Activated CD4-positive, alpha-beta T cell treated with anti-CD3 and anti-CD28 coated beads, Interleukin-2, amount 50 U/mL, for 48 hours (primary cell): ENCODE results near the gene CCNJ.
"Not testable (repeated sequence)": the region's sequence is repeated elsewhere in the genome, so short reads cannot be mapped to it uniquely, and the experiment has no call there.

Source experiments
- DNase-seq, 2 experiments: peaks; one replicate each; pipeline ENCODE4 v3.0.0-alpha.2; 2020

CCNJ gene, protein sequence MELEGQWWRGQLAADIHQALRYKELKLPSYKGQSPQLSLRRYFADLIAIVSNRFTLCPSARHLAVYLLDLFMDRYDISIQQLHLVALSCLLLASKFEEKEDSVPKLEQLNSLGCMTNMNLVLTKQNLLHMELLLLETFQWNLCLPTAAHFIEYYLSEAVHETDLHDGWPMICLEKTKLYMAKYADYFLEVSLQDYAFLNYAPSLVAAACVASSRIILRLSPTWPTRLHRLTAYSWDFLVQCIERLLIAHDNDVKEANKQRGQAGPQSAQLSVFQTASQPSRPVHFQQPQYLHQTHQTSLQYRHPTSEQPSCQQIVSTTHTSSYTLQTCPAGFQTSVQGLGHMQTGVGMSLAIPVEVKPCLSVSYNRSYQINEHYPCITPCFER

GRCh38 chr10:96043033-96043892, at the start of gene CCNJ:
Gene CCNJ, plus strand, starts transcription at chr10:96043583. Its CDS starts 811 bp downstream, at chr10:96044394.
- peak; percentile 77 to 83 for DNase-seq

- DNase-seq, result not testable (repeated sequence)
These were observed 49.0 kb upstream of the CCNJ start for GRCh38 chr10:95994376-95994775.

GRCh38 chr10:95998255-95998784, 45.1 kb upstream of the CCNJ start:
- no peak for DNase-seq

GRCh38 chr10:96013956-96014355, 29.4 kb upstream of the CCNJ start:
- DNase-seq, result no peak

DNA sequence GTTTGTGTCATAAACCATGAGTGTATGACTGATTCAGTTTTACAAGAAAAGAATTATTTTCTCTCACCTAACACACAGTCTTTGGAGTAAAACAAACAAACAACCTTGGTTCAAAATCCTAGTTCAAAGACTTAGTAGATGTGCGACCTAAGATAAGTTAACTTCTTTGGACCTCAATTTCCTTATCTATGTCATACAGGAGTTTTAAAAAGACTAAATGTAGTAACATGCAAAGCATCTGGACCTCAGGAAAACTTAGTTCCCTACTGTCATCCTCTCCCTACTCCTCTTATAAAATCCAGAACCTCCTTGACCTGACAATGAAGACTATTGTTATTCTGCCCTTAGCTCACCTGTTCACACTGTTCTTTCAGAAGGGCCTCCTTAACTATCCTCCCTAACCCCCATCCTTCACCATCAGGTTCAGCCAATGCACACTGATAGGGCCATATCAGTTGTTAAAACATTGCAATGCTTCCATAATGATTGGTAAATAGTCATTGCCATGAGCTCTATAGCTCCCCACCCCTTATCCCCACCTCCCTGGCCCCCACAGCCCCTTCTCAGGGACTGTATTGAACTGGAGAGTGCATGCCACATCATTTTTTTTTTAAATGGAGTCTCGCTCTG, 28.8 kb upstream of the CCNJ start:
- DNase-seq, result no peak

DNA sequence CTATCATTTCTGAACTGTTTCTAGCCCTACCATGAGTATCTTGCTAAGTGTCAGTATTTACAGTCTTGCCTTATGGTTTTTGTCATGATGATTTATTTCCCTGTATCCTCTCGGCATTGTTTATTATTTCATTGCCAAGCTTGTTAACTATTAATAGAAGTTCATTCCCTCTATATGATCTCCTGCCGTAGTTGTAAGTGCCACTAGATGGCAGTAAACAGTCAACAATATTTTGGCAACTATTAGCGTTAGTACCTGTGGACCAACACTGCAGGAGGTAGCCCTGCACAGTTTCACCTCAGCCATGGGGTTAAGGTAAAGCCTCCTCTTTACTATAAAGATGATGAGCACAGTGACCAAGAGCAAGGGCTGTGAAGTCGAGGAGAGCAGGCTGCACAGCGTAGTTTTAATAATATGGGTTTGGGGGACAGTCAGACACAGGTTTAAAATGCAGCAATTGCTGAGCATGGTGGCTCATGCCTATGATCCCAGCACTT, 26.1 kb upstream of the CCNJ start:
- peak in 1 of 2 experiments; percentile 7 for DNase-seq

DNA sequence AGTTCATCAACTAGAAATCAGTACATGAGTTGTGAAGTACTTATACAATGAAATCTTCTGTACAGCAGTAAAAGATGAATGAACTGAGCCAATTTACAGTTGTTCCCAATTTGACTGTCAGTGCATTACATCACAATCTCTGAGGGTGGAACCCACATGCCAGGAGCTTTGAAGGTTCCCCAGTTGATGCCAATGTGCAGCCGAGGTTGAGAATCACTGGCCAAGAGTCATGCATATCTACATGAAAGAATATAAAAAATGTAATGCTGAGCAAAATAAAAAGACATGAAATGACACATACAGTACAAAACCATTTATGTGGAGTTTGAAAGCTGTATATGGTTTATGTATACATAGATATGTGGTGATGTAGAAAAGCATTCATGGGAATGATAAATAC, 22.1 kb upstream of the CCNJ start:
- no peak for DNase-seq

DNA sequence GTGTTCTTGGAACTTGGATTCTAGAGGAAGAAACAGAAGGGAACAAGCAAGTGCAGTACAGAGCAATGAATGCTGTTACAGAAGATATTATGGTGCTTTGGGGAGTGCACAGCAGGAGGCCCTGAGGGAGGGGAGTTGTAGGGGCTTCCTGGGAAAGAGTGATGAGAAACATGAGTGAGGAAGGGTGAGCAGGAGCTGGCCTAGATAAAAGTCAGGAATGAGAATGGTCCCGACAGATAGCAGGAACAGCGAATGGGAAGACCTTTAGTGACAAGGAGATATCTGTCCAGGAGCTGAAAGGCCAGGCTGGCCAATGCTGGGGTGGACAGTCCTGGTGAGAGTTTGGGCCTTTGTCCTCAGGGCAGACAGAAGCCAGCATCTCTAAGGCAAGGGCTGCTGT, 20.6 kb upstream of the CCNJ start:
- DNase-seq, result no peak

DNA sequence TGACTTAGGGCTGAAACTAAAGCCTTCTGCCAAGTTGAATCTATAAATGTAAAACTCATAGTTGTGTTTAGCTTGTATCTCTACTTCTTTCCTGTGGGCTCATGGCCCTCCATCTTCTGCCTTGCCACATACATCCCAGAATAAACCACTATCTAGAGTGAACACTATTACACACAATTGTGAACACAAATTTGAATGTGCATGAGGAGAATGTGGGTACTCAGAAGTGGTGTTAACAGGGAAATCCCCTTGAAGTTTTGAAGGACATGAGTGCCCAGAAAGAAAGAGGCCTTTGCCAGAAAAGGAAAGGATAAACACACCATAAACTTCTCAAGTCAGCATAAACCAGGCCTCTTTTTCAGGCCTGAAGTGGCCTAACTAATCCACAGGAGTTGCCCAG, 20.2 kb upstream of the CCNJ start:
- no peak for DNase-seq

- DNase-seq, result no peak
These were observed 17.8 kb upstream of the CCNJ start for GRCh38 chr10:96025566-96025965.

GRCh38 chr10:96034625-96035024, 8.8 kb upstream of the CCNJ start:
- no peak for DNase-seq

GRCh38 chr10:96038476-96039387, 4.7 kb upstream of the CCNJ start:
- no peak for DNase-seq

GRCh38 chr10:96041146-96041545, 2.2 kb upstream of the CCNJ start:
- DNase-seq, result no peak

GRCh38 chr10:96043893-96044715, 721 bp downstream of the CCNJ start:
- peak; percentile 53 to 57 for DNase-seq

DNA sequence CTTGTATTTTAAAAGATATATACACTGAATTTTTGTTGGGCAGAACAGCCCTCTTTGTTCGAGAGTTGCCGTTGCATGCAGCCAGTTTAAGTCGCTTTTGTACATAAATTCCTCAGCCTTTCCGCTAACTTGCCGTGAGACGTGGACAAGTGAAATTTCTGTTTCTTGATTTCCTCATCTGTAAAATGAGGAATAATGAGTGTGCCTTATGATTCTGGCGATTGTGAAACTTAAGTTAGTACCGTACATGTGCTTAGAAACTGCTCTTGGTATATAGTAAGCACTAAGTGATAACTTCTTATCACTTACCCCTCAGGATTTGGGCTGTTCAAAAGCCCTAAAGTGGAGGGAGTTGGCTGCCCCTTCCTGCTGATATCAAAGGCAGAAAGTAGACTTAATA, 1.4 kb downstream of the CCNJ start:
- DNase-seq, result no peak

DNA sequence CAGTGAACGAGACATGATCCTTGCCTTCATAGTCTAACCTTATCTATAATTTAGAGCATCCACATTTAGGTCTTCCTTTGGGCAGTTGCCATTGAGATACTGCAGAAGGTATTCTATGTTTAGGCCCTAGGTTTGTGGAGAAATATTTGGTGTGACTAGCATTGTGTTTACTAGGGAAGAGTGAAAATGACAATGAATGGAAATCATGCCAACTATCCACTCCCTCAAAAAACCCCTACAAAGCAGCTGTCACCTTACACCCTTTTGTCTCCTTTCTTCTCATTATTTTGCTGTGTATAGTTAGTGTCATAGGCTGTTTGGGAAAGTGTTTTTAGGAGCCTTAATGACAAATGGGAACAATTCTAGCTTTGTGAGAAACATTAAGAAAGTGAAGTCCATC, 3.2 kb downstream of the CCNJ start:
- no peak for DNase-seq

GRCh38 chr10:96047004-96047649, 3.7 kb downstream of the CCNJ start:
- DNase-seq, result no peak

DNA sequence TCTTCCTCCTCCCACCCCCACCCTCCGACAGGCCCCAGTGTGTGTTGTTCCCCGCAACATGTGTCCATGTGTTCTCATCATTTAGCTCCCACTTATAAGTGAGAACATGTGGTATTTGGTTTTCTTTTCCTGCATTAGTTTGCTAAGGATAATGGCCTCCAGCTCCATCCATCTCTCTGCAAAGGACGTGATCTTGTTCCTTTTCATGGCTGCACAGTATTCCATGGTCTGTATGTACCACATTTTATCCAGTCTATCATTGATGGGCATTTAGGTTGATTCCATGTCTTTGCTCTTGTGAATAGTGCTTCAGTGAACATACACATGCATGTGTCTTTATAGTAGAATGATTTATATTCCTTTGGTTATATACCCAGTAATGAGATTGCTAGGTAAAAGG, 4.5 kb downstream of the CCNJ start:
- not testable (repeated sequence) for DNase-seq

- DNase-seq, result no peak
These were observed 6.0 kb downstream of the CCNJ start for GRCh38 chr10:96049340-96049739.

- DNase-seq, result no peak
These were observed 10.6 kb downstream of the CCNJ start for GRCh38 chr10:96053985-96054384.

DNA sequence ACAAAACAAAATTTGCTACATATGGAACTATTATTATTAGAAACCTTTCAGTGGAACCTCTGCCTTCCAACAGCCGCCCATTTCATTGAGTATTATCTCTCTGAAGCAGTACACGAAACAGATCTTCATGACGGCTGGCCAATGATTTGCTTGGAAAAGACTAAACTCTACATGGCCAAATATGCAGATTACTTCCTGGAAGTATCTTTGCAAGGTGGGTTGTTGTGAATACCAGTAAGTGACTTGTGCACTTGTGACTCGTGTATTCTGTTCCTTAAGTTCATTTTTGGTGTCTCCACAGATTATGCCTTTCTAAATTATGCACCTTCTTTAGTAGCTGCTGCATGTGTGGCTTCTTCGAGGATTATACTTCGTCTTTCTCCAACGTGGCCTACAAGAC, 13.4 kb downstream of the CCNJ start:
- DNase-seq, result no peak
